ENCODE data around the gene MRPL48. TPM values are rescaled to one million over a fixed set of nuclear protein-coding genes. Genes with fewer than 3 reads are reported as not detected.

MRPL48 gene
- total RNA-seq, 2 donors from 2014 or later, result 9.2 to 17.9 TPM

- Histone ChIP-seq H3K4me3 (no peak overlapping the region), H3K4me1 (no peaks in the 10 kb centered on the region), H3K9me3 (no peaks in the 10 kb centered on the region), H3K36me3 (replicated peaks in 1 of 2; ENCODE audit: insufficient read depth in 1 of 2, low read depth in 2 of 2) (peaks cover 0 to 2% of the 10 kb centered on the region in 2 donors), H3K27ac (no peak overlapping the region), H3K27me3 (no peaks in the 10 kb centered on the region)
- DNase-seq (no peak), ATAC-seq (no peak)
- intact Hi-C loops (cut with DNase I), result no loop called here
- TF ChIP-seq CTCF (IDR thresholded peaks at IDR 0.05), result no peak
- TF ChIP-seq POLR2A (IDR thresholded peaks at IDR 0.05), result no peak
These were observed 51.4 kb downstream of the MRPL48 start for GRCh38 chr11:73839123-73839457.

GRCh38 chr11:73851046-73851764, 63.5 kb downstream of the MRPL48 start:
- Histone ChIP-seq H3K27me3 (no peaks in the 10 kb centered on the region), H3K9me3 (no peaks in the 10 kb centered on the region), H3K4me3 (no peak overlapping the region), H3K27ac (no peak overlapping the region), H3K36me3 (replicated peaks in 1 of 2; ENCODE audit: insufficient read depth in 1 of 2, low read depth in 2 of 2) (no peaks in the 10 kb centered on the region), H3K4me1 (no peaks in the 10 kb centered on the region)
- TF ChIP-seq POLR2A (IDR thresholded peaks at IDR 0.05) (no peak), CTCF (IDR thresholded peaks at IDR 0.05) (no peak)
- DNase-seq (no peak), ATAC-seq (no peak)
- intact Hi-C loops (cut with DNase I), result no loop called here
- WGBS, 2 donors, result 90 to 95% methylated on average over 3 of the region's 3 CpGs

GRCh38 chr11:73852049-73852448, 64.4 kb downstream of the MRPL48 start:
- H3K4me1 ChIP-seq, result no peaks in the 10 kb centered on the region
- TF ChIP-seq POLR2A (IDR thresholded peaks at IDR 0.05) (no peak), CTCF (IDR thresholded peaks at IDR 0.05) (no peak)
- H3K9me3 ChIP-seq, result no peaks in the 10 kb centered on the region
- H3K36me3 ChIP-seq (replicated peaks in 1 of 2; ENCODE audit: insufficient read depth in 1 of 2, low read depth in 2 of 2), result no peaks in the 10 kb centered on the region
- H3K27me3 ChIP-seq, result no peaks in the 10 kb centered on the region
- H3K27ac ChIP-seq, result no peak overlapping the region
- no peak overlapping the region for H3K4me3 ChIP-seq
- DNase-seq (no peak), ATAC-seq (no peak)
- intact Hi-C loops (cut with DNase I), result no loop called here
- WGBS, 2 donors, result 91 to 95% methylated on average over 3 of the region's 3 CpGs

- no peak for ATAC-seq
- Histone ChIP-seq H3K27me3 (no peaks in the 10 kb centered on the region), H3K9me3 (no peaks in the 10 kb centered on the region), H3K4me1 (no peaks in the 10 kb centered on the region), H3K36me3 (replicated peaks in 1 of 2; ENCODE audit: insufficient read depth in 1 of 2, low read depth in 2 of 2) (no peaks in the 10 kb centered on the region), H3K4me3 (no peak overlapping the region), H3K27ac (no peak overlapping the region)
- intact Hi-C loops (cut with DNase I), result no loop called here
- WGBS, 2 donors, result 82 to 91% methylated on average over 1 of the region's 1 CpG
- TF ChIP-seq POLR2A (IDR thresholded peaks at IDR 0.05), result no peak
- no peak for TF ChIP-seq CTCF (IDR thresholded peaks at IDR 0.05)
- DNase-seq, result no peak
These were observed 67.0 kb downstream of the MRPL48 start for GRCh38 chr11:73854680-73855079.

- H3K27me3 ChIP-seq, result no peaks in the 10 kb centered on the region
- peaks cover 0 to 4% of the 10 kb centered on the region in 2 donors for H3K36me3 ChIP-seq (replicated peaks in 1 of 2; ENCODE audit: insufficient read depth in 1 of 2, low read depth in 2 of 2)
- H3K4me3 ChIP-seq, result no peak overlapping the region
- intact Hi-C loops (cut with DNase I), result no loop called here
- H3K27ac ChIP-seq, result no peak overlapping the region
- ATAC-seq (no peak), DNase-seq (no peak)
- WGBS, 2 donors, result 52 to 63% methylated on average over 1 of the region's 1 CpG
- TF ChIP-seq CTCF (IDR thresholded peaks at IDR 0.05), result no peak
- TF ChIP-seq POLR2A (IDR thresholded peaks at IDR 0.05), result no peak
- no peaks in the 10 kb centered on the region for H3K9me3 ChIP-seq
- no peaks in the 10 kb centered on the region for H3K4me1 ChIP-seq
These were observed 68.4 kb downstream of the MRPL48 start for GRCh38 chr11:73856031-73856567.

Measured in body of pancreas (tissue), 4 donors.